Measurements from ENCODE around the gene SLF2. TPM values are rescaled to one million over a fixed set of nuclear protein-coding genes. Genes with fewer than 3 reads are reported as not detected.
"Not testable (repeated sequence)": the region's sequence is repeated elsewhere in the genome, so short reads cannot be mapped to it uniquely, and the experiment has no call there.

The SLF2 gene
- polyA plus RNA-seq, 3 donors, result 29.7 to 32.9 (median 30.9) TPM

DNA sequence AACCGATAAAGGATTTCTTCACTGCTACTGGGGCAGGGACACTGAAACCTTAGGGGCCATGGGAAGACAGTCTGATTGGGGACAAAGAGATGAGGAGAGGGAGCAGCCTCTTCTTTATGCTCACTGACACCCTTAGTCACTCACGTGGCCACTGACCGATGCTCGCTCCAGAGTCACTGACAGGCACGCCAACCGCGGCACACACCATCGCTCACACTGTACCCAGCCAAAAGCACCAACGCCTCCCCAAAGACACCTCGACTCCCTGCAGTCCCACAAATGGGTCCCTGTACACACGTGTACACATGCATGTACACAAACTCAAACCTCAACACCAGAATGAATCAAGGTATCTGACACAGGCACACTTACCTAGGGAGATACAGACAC lies 35.3 kb upstream of the SLF2 start:
- DNase-seq (ENCODE audit: low read depth in 3 of 3, low spot score in 2 of 3), result no peak

DNA sequence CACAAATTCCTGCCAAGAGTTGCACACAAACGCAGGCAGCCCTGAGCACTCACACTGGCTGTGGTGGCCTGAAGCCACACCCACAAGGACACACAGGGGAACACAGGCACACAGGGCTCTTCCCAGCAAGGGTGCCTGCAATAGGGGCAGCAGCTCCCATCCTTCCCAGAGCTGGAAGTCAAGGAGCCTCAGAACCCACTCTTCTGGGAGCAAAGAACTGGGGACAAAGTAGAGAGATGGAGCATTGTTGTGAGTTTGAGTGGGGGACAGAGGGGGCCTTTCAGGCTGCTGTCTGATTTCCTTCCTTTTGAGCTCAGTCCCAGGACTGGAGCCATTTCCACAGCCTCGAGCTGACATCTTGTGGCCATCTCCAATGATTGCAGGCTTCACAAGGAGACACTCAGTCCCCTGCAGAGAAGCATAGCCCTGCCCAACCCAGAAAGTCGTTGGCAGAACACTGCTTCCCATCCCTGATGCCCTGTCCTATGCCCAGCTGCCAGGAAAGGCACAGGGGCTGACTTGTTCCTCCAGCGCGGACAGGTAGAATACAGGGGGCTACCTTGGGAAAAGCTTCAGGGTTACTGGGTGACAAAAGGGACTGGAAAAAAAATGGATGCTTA lies 34.4 kb upstream of the SLF2 start:
- peak in 2 of 3 donors; percentile 65 to 72 for DNase-seq (ENCODE audit: low read depth in 3 of 3, low spot score in 2 of 3)

DNA sequence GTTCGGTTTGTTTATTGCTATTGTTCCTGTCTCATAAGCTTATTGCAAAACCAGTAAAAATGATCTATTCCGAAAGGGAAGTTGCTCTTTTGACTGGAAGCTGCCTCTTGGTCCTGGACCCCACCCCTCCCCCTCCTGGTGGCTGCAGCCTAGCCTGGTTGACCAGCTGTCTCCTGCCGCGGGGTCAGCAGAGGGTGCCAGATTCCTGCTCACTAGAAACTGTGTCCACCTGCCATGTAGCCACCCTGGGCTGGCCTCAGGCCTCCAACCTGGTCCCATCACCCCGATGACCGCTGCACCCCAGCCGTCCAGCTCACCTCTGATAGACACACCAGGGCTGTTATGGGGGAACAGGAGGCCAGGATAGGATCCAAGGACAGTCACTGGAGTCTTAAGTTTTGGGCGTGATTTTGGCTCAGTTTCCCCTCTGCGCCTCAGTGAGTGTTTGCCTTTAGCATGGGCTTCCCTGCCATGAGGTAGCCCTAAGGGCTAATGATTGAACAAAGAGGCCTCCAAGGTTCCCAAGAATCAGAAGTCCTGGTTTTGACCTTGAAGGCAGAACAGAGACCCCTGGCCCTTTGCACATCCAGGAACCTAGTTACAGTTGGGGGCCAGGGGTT lies 32.9 kb upstream of the SLF2 start:
- no peak for DNase-seq (ENCODE audit: low read depth in 3 of 3, low spot score in 2 of 3)

DNA sequence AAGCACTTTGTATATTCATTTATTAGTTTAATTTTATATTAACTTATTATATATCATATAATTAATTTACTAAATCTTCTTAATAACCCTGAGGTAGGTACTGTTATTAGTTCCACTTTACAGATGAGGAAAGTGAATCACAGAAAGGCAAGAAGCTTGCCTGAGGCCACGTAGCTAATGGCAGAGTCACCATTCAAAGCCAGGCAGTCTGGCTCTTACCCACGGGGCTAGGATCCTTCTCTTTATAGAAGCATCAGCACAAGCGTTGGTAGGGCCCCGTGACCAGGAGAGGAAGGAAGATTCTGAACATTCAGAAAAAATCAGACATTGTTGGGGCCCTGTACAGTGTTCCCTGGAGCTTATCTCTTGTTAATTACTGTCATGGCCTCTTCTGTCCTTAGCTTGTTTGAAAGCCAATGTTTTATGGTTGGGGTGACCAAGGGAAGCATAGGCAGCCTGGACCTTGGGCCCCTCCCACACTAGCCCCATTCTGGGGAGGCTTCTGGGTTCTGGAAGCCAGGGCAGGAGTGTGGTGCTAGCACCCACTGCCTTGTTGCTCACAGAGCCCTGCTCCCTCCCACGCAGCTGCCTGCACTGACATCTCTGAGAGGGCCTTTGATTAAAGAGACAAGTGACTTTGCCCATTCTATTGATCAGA lies 31.1 kb upstream of the SLF2 start:
- DNase-seq (ENCODE audit: low read depth in 3 of 3, low spot score in 2 of 3), result no peak

DNA sequence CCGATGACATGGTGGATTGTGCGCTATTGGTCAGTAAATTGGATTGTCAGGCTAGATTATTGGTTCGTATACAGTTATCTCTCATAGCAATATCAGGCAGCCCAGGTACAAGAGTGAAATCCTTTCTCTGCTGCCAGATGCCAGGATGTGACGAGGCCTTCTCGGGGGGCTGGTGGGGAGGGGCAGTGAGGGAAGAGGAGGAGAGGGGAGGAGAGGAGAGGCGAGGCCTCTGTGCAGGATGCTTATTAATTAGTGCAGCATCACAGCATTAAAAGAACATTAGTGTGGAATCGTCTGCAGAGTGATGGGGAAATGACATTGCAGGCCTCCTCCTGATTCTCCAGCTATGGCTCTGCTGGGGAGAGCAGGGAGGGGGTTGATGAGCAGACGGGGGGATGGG lies 30.5 kb upstream of the SLF2 start:
- DNase-seq (ENCODE audit: low read depth in 3 of 3, low spot score in 2 of 3), result no peak

DNA sequence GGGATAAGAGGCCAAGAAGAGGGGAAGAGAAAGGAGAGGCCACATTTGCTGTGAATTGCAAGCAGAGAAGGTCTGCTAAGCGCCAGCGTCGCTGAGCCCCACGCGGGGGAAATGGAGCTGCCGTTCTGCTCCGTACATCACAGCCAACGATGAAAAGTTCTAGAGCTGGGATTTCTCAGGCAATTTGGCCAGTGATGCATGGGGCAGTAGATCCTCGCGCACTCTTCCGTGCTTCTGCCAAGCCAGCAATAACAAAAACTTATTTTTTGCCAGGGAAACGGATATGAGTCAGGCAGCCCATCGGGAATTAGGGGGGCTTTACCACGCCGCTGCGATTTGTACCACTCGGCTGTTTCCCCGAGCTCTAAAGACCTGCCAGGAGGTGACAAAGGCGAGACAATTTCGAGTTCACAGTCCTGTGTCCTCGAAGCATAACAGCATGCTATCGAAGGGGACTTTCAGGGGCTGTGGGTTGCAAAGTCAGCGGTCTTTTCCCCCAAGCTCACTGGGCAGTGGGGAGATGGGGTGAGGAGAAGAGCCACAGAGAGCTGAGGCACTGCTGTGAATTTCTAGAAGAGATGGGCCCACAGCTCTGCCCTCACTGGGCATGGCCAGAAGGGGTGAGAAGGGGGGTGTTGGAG lies 30.0 kb upstream of the SLF2 start:
- no peak for DNase-seq (ENCODE audit: low read depth in 3 of 3, low spot score in 2 of 3)

GRCh38 chr10:100883312-100883821 lies 29.4 kb upstream of the SLF2 start:
- no peak for DNase-seq (ENCODE audit: low read depth in 3 of 3, low spot score in 2 of 3)

DNA sequence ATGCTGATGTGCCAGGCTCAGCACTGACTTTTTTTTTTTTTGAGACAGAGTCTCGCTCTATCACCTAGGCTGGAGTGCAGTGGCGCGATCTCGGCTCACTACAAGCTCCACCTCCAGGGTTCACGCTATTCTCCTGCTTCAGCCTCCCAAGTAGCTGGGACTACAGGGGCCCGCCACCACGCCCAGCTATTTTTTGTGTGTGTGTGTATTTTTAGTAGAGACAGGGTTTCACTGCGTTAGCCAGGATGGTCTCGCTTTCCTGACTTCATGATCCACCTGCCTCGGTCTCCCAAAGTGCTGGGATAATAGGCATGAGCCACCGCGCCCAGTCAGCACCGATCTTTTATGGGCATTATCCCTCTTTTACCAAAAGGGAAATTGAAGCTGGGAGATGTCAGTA lies 27.2 kb upstream of the SLF2 start:
- not testable (repeated sequence) for DNase-seq (ENCODE audit: low read depth in 3 of 3, low spot score in 2 of 3)

GRCh38 chr10:100886091-100886490 lies 26.7 kb upstream of the SLF2 start:
- DNase-seq (ENCODE audit: low read depth in 3 of 3, low spot score in 2 of 3), result no peak

DNA sequence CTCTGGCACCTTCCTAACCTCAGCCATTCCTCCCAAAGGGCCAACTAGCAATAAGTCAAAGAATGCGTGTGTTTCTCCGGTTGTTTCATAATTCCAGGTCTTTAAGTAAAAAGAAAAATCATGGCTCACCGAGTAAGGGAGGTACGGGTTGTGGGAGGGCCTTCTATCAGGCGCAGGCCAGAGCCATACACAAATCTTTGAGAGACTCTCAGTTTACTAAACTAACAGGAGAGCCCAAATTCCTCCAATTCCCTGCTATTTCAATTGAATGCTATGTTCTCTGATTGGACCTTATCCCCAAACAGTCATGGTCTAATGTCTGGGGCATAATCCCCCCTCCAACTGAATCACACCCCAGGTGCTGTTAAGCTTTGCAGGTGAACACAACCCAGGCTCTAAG lies 26.2 kb upstream of the SLF2 start:
- DNase-seq (ENCODE audit: low read depth in 3 of 3, low spot score in 2 of 3), result peak in 1 of 3 donors; percentile 45

GRCh38 chr10:100886963-100887362 lies 25.8 kb upstream of the SLF2 start:
- DNase-seq (ENCODE audit: low read depth in 3 of 3, low spot score in 2 of 3), result no peak

DNA sequence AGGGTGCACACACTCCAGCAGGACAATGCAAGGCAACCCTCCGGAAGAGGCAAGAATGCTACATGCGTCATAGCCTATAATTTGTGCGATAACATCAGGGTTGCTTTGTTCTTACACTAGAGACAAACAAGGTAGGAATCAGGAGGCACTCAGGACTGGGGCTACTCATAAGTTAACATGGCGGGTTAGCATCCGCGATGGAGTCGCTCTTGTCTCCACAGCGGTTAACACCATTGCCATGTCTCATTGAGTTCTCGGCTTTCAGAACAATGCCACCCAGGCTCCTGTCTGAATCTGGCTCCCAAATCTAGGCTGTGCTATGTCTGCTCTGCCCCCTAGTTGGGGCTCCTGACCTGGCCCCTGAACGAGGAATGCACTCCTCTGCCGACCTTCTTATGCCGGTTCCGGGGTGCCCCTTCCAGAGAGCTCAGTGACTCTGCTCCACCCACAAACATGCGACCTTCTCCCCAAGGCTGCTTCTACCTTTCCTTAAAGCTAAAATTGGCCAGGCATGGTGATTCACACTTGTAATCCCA lies 24.9 kb upstream of the SLF2 start:
- no peak for DNase-seq (ENCODE audit: low read depth in 3 of 3, low spot score in 2 of 3)

- no peak for DNase-seq (ENCODE audit: low read depth in 3 of 3, low spot score in 2 of 3)
Measured at GRCh38 chr10:100888957-100889356, 23.8 kb upstream of the SLF2 start.

DNA sequence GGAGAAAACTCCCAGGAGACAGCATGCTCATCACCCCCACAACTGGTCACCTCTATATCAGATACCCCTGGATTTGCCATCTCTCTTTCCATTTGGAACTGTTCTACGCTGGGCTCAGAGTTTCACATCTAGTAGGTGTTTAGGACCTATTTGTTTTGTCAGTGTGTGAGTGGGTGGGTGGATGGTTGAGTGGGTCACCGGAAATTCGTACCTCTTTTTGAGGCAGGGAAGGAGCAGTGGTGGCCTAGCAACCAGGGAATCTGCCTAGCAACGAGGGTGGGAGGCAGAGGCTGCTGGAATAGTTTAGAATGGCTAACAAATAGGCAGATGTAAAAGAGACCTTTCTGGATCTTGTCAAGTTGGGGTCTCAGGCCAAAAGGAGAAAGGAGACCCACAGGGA lies 23.2 kb upstream of the SLF2 start:
- DNase-seq (ENCODE audit: low read depth in 3 of 3, low spot score in 2 of 3), result no peak

- no peak for DNase-seq (ENCODE audit: low read depth in 3 of 3, low spot score in 2 of 3)
Measured at GRCh38 chr10:100890141-100890672, 22.6 kb upstream of the SLF2 start.

- DNase-seq (ENCODE audit: low read depth in 3 of 3, low spot score in 2 of 3), result no peak
Measured at GRCh38 chr10:100890673-100891317, 22.0 kb upstream of the SLF2 start.

DNA sequence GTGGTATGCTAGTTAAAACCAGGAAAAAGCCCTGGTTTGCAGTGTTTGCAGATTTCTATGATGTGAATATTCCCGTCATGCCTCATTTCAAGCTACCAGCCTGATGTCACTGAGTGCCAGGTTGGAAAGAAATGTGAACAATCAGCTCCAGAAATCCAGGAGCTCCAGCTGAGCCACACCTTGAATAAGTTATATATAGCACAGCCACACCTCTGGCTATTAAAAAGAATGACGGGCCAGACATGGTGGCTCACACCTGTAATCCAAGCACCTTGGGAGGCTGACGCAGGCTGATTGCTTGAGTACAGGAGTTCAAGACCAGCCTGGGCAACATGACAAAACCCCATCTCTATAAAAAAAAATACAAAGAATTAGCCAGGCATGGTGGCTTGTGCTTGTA lies 18.7 kb upstream of the SLF2 start:
- DNase-seq (ENCODE audit: low read depth in 3 of 3, low spot score in 2 of 3), result no peak

DNA sequence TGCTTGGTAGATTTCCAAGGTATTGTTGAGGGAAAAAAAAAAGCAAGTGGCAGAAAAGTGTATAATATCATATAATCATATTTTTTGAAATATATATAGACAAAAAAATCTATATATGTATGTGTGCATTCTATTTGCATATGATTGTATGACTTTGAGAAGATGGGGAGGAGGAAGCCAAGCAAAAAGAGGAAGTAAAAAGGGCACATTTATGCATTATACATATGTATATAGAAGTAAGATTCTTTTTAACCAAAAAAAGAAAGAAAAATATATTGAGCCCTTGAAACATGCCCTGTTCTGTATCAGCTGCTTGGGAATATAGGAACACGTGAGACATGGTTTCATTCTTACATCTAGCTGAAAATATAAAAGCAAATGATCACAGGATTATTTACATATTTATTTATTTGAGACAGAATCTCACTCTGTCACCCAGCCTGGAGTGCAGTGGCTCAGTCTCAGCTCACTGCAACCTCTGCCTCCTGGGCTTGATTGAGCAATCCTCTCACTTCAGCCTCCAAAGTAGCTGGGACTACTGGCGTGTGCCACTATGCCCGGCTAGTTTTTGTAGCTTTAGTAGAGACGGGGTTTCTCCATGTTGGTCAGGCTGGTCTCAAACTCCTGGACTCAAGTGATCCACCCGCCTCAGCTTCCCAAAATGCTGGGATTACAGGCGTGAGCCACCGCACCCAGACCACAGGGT lies 18.0 kb upstream of the SLF2 start:
- DNase-seq (ENCODE audit: low read depth in 3 of 3, low spot score in 2 of 3), result no peak

DNA sequence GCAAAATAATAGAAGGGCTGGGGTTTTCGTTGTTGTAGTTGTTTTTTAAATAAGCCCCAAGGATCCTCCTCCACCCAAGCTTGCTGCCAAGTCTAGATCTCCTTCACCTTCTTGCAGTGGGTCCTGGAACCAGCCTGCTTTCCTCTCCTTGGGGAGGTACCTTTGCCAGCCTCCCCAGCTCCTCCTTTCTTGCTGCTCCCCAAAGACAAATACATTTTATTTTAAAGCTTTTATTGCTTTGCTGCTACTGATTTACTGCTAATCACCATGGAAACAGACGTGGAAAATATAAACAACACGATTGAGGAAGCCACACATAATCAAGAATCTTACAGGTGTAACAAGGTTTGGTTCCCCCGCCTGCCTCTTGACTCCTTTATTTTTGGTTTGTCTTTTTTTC lies 17.4 kb upstream of the SLF2 start:
- no peak for DNase-seq (ENCODE audit: low read depth in 3 of 3, low spot score in 2 of 3)

GRCh38 chr10:100895896-100896295 lies 16.9 kb upstream of the SLF2 start:
- no peak for DNase-seq (ENCODE audit: low read depth in 3 of 3, low spot score in 2 of 3)
